DMS53 (cell line): ENCODE data around the gene FBXO36.

Experiments
- DNase-seq: peaks from one replicate; lab custom pipeline; 2025; lab: John Stamatoyannopoulos, UW

FBXO36 gene

DNA sequence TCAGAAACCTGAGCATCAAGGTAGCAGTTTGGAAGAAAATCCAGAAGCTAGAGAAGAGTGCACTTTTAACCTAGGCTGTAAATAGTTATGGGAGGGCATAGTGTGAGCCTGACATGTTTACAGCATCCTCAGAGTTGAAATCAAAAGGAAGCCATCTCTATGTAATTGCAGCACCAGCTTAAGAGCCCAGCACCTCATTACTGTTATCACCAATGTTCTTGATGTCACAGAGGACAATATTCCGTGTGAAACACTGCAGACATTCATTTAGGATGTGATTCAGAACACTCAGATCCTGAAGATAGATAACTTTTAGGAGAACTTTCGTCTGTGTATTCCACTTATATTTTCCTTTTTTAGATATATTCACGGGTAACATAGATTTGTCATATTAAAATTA is 48.1 kb downstream of the FBXO36 start:
- DNase-seq = no peak

DNA sequence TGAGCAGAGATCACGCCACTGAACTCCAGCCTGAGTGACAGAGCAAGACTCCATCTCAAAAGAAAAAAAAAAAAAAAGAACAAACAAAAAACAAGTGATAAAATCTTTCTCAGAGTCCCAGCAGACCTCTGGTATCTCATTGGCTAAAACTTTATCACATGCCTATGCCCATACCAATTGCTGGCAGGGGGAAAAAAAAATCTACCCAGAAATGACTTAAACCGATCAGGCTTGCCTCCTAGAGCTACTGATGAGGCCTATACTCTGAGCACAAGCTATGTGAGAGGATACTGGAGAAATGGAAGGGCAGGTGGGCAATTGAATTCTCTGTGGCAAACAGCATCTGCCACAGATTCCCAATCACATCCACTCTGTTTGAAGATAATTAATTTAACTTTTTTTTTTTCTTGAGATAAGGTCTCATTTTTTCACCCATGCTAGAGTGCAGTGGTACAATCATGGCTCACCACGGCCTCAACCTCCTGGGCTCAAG is 49.0 kb downstream of the FBXO36 start:
- no peak for DNase-seq

DNA sequence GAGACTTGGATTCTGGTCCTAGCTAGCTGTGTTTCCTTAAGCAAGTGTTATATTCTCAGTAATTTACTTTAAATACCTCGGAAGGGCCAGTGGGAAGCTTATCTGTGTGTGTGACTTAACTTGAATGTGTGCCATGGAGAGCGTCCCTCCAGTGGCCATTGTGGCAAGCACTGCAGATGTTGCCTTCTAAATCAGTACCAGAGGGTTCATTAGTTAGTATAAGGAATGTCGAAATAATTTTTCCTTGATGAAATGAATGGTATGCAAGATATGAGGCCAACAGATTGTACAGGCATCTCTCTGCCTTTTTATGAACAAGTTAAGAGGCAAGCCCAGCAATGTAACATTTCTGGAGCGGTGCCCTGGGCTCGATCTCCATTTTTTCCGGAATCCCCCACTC is 52.0 kb downstream of the FBXO36 start:
- DNase-seq = no peak

DNA sequence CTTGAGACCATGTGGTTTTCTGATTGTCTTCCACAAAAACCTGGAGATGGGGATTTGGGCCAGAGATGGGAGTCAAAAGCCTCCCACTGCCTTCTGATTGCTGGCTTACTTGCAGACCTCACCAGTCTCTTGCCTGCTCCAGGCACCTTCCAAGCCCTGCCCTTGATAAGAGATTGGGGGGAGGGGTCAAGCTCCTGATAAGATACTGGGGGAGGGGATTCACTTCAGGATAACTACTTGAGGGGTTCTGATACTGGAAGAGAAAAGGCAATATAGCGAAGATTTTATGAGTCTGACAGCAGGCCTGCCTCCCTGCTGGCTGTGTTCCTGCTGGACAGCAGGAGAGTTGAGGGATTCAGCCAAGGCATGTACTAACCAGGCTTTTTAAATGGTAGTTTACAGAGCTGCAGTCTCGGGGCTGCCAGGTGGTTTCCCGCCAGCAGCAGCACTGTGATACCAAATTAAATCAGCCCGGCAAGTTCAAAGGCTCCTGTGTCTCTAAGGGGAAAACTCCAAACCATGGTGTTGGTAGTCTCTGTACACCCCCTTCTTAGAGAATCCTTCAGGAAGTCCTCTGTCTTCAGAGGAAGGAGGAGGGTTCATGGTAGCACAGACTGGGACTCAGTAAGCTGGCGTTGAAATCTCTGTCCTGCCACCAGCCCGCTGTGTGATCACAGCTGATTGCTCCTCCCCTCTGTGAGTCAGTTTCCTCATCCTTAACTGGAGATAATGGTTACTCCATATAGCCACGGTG is 58.3 kb downstream of the FBXO36 start:
- DNase-seq = no peak

DNA sequence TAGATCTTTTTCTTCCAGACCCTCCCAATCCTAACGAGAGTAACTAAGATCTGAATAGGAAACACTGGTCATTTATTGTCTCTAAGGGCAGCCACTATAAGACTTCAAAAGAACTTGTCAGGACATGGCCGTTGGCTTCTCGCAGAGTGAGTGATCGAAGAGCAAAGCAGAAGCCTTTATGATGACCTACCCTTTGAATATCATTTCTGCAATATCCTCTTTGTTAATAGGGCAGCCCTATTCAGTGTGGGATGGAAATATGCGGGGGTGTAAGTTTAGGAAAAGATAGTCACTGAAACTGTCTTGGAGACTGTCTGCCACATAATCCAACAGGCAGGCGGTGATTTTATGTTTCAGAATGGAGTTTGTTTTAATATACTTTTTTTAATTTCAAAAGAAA is 70.9 kb downstream of the FBXO36 start:
- DNase-seq = no peak

DNA sequence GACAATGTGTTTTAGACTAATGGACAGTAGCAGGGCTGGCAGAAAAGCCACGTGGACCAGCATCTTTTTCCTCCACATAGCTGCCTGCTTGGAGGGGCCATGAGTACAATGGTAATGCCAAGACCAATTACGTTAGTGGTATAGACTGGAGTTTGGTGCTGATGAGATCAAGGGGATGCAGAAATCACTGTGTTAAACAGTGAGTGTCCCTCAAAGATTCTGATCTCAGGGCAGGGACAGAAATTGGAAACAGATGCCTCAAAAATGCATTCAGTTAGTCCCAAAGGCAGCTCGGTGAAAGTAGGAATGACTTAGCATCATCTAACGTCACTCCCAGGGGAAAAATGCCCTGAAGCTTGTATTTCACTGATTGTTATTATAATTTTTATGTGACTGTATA is 74.0 kb downstream of the FBXO36 start:
- no peak for DNase-seq

DNA sequence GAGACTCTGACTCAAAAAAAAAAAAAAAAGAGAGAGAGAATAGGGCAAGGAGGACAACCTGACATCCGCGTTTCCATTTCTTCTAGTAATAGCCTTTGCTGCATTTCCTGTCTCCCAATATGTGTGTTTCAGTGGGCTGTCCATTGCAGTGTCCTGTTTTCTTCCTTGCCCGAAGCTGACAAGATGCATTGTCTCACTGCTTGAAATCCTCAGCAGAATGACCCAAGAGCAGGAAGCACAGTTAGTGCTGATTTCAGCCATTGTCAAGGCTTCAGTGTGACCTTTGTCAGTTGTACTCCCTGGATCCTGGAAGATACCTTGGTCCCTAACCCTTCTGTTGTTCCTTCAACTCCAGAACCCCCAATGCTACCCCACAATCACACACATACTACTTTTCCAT is 75.3 kb downstream of the FBXO36 start:
- DNase-seq = no peak

DNA sequence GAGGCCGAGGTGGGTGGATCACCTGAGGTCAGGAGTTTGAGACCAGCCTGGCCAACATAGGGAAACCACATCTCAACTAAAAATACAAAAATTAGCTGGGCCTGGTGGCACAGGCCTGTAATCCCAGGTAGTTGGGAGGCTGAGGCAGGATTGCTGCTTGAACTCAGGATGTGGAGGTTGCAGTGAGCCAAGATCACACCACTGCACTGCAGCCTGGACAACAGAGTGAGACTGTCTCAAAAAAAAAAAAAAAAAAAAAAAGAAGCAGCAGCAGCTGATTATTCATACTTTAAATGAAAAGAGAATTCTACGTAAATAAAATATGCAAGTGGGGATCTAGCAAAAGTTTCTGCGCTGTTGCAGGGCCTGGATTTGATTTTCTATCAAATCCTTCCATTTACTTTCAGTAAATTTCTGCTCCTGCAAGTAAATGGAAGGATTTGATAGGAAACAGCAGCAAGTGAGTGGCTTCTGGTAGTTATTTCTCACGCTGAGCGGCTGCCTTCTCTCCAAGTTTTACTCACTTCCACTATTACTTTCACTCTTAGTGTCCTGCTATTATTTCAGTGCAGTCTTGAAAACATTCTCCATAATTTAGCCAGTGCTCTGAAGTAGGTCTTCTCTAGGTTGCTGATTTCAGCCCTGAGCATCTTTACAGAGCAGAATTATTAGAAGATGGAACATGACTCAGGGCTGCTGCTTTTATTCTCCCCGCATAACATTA is 78.0 kb downstream of the FBXO36 start:
- no peak for DNase-seq

DNA sequence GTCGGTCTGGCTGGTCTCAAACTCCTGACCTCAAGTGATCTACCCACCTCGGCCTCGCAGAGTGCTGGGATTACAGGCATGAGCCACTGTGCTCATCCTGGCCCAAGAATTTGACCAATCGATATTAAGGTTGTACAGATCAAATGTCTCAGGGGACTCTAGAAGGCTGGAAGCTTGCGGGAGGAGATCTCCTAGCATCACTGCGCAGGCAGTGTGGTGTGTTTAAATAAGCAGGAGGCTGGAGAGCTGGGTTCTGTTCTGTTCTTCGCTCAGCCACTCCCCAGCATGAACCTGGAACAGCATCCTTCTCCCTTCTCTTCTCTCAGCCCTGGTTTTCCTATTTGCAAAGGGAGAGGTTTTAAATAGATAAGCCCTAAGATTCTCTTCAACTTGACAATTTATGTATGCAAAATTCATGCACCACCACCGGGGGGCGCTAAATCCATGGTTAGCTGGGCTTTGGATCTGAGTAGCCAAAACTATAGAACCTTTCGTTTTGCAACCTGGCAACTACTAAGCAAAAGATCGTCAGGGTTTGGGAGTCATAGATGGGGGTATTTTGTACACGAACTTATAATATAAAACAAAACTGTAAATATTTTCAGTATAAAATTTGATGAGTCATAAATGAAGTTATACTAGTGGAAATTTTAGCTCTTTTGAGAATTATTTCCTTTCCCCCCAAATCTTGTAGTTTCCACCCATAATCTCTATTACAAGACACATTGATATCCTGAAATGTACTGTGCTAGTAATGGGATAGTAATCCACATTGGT is 85.8 kb downstream of the FBXO36 start:
- peak; percentile 77 for DNase-seq

DNA sequence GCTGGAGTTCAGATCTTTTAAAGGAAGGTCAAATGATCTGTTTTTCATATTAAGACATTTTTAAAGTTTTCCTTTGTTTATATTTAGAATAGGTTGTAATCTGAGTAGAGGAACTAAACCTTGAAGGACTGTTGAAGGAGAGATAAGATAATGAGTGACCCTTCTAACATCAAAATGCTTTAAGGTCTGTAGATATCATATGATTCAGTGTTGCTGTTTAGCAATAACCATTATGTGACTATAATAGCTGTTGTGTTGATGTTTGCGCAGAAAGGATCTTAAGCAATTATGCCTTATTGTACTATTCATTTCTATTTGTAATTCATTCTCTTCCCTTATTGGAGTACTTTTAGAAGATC is 86.4 kb downstream of the FBXO36 start:
- no peak for DNase-seq

DNA sequence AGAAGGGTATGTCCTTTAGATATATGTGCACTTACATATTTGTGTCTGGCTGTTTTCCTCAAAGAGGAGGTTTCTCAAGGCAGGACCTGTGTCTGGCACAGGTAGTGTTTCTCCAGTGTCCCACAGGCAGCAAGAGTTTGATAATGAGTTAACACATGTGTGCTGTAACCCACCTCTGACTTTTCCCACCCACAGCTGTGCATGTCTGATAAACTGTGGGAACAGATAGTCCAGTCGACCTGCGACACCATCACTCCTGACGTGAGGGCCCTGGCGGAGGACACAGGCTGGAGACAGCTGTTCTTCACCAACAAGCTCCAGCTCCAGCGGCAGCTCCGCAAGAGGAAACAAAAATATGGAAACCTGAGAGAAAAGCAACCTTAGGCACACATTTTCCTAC is 88.2 kb downstream of the FBXO36 start:
- no peak for DNase-seq

DNA sequence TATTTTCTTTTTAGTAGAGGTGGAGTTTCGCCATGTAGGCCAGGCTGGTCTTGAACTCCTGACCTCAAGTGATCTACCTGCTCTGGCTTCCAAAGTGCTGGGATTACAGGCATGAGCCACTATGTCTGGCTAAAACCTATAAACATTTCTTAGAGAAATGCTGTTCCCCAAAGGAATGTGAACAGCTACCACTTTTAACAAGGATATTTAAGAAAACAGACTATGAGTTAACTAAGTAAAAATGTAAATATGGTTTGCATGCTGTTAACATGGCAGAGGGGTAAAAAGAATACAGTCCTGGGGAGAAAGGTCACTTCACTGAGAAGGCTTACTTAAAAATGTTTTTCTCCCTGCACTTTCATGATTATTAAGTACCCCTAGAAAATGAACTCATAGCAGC is 89.3 kb downstream of the FBXO36 start:
- DNase-seq = no peak

DNA sequence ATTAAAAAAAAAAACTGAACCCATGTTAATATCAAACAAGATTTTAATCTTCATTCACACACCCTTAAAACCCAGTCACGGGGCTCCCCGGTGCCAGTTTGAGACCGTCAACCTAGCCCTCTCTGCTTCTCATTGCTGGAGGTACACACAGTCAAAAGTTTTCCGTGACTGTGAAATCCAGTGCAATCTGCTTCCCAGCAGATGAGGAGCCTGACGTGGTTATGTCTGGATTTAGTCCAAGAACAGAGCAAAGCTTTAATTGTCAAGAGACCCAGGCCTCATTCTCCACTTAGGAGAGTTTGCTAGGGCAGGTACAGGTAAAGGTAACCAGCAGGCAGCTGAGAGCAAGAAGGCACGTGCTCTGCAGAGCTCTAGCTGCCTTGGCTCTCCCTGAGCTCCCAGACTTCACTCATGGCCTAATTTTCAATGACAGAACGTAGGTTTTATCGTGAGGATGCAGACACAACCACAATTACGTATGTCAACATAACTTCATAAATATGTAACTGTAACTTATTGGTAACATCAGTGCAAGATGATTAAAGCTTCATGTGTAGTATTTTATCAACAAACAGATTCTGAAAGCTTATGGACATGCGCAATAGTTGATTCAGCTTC is 90.1 kb downstream of the FBXO36 start:
- no peak for DNase-seq

DNA sequence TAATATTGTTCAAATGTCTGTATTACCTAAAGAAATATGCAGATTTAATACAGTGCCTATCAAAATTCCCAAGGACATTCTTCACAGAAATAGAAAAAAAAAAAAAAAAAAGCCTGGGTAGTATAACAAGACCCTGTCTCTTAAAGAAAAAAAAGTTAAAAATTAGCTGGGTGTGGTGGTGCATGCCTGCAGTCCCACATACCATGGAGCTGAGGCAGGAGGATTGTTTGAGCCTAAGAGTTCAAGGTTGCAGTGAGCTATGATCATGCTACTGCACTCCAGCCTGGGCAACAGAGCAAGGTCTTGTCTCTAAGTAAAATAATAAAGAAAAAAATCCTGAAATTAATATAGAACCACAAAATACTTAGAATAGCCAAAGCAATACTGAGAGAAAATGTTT is 94.5 kb downstream of the FBXO36 start:
- no peak for DNase-seq

DNA sequence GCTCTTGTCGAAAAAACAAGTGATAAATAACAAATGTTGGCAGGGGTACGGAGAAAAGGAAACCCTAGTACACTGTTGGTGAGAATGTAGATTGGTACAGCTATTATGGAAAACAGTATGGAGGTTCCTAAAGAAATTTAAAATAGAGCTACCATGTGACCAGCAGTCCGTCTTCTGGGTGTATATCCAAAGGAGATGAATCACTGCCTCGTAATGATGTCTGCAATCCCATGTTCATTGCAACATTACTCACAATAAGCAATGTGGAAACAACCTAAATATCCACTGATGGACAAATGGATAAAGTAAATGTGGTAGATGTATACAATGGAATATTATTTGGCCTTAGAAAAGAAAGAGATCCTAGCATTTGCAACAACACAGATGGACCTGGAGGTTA is 95.8 kb downstream of the FBXO36 start:
- DNase-seq = no peak

DNA sequence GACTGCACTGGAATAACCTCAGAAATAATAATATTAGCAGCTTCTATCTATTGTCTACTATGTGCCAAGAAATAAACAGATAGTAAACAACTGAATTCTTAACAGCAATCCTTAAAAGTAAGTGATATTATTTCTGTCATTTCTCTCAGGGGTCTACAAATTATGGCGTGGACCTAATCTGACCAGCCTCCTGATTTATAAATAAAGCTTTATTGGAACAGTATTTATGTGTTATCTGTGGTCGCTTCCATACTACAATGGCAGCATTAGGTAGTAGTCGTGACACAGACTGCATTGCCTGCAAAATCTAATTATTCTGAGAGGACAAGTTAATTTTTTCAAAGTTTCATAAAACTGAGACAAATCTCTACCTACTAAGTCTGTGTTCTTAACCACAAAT is 97.4 kb downstream of the FBXO36 start:
- no peak for DNase-seq

DNA sequence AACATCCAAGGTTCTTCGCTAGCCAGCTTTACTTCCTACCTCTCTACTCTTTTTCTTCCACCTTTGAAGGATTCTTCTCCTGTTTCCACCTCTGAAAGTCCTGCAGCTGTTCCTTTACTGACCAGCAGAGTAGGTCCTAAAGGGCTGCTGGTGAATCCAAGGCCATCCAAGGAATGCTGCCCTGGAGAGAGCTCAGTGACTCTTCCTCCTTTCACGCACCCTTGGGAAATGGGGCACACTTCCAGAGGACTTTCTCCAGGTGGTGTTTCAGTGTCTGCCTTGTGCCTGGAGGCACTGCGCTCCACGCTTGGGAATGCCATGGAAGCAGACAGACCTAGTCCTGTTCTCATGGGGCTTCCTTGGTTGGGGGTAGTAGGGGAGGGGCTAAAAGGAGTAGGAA is 101.0 kb downstream of the FBXO36 start:
- DNase-seq = no peak

DNA sequence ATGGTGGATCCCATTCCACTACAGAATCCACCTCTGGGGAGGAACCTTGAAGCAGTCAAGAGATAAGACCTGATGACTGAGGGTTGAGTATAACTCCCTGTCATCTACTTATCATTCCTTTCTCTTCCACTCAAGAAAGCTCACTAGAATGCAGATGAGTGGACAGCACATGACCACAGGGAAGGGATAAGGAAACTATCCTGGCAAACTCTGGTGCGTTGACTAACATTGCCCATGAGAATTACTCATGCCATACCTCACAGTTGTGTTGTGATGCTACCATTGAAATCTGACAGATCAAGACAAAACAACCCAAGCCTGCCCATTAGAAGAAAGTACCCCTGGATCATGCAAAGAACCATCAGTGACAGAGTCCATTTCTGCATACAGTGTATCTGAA is 119.9 kb downstream of the FBXO36 start:
- no peak for DNase-seq

DNA sequence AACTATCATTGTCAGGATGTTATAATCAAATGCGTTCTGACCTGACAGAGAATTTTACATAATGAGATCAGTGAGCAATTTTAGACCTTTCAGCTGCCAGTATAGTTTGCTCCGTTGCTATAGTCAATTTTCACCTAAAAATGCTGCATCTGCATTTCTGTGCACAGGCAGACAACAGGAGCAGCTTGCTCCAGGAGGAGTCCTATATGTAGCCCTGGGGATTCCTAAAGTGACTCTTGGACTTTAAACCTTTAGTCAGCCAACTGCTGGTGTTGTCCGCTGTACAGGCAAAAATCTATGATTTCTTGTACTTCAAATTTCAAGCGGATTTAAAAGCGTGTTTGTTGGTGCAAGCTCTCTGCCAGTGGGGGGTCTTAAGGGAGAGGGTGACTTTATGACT is 120.7 kb downstream of the FBXO36 start:
- no peak for DNase-seq

DNA sequence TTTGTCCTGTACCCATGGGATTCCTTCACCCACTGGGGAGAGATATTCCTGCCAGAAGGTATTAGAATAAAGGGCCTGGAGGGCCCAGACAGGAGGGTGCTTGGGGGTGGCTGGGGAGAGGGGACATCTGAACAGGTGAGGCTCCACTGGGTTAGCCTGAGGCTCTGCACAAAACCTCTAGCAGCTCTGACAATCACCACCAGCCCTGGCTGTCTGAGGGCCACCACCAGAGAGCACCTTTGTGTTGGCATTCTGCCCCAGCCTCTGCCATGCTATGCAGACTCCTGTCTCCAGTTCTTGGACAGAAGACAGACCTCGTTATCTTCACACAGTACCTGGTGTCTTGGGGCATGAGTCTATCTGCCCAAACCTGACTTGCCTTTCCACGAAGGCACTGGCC is 121.2 kb downstream of the FBXO36 start:
- DNase-seq = no peak

DNA sequence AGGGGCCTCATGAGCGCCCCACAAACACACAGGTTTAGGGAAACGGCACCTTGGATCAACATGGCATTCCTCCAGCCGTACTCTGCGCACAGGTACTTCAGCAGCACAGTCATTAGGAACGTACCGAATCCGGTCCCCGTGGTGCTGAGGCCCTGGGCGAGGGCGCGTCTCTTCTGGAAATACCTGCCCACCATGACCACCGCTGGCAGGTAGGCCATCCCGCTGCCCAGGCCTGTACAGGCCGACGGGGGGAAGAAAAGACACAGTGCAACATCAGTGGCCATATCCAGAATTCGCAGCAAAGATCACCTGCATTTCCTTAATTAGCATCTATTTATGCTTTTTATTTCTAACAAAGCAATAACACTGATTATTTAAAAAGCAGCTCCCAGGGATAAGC is 124.2 kb downstream of the FBXO36 start:
- no peak for DNase-seq

DNA sequence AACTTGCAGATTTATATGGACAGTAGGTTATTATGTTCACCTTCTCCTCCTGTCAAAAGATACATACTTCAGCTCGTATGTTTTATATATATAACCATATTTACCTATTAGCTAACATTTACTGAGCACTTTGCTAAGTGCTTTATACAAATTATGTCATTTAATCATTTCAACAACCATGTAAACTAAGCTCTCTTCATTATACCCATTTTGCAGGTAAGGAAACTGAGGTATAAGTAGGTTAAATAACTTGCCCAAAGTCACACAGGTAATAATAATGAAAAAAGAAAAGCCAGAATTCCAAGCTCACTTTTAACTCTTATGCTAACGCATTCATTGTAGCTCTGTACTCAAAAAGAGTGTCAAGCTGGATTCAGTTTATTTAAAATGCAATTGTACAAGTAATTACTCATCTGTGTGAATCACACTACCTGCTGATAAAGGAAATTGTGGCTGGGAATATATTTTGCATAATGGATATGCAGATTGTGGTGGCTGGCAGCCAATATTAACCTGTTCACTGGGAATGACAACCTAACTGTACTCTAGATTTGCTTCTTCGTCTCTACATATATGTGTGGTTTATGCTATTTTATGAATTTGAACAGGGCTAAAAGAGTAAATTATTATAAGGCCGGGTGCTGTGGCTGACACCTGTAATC is 125.8 kb downstream of the FBXO36 start:
- DNase-seq = no peak
